Esophagus muscularis mucosa (tissue), 4 donors: ENCODE measurements around the gene RUNX3. TPM values are rescaled to one million over a fixed set of nuclear protein-coding genes. Genes with fewer than 3 reads are reported as not detected.

Source experiments
- DNase-seq: peaks from one replicate; pipeline ENCODE4 v3.0.0-alpha.2; 2017; ENCODE audit errors: extremely low spot score
- H3K27ac ChIP-seq, 4 donors: fragments of 200-600 bp; sonication (generic); replicated peaks in 1 of 4; 1 replicate in 3 of 4; 2 replicates in 1 of 4; pipeline ENCODE4 v1.5.1; 2016 to 2019; ENCODE audit warnings: mild to moderate bottlenecking in 1 of 4
- H3K27me3 ChIP-seq, 4 donors: fragments of 200-600 bp; sonication (generic); one replicate each; pipeline versions ENCODE4 v1.5.1 to v1.6.0; 2016 to 2019
- H3K36me3 ChIP-seq, 4 donors: fragments of 200-600 bp; sonication (generic); one replicate each; pipeline ENCODE4 v1.5.1; 2016 to 2019
- H3K4me1 ChIP-seq, 4 donors: fragments of 200-600 bp; sonication (generic); one replicate each; pipeline ENCODE4 v1.5.1; 2016 to 2019
- H3K4me3 ChIP-seq, 4 donors: fragments of 200-600 bp; sonication (generic); 1 replicate in 2 of 4; 2 replicates in 2 of 4; pipeline ENCODE4 v1.5.1; 2016 to 2019; ENCODE audit warnings: mild to moderate bottlenecking in 4 of 4, moderate library complexity in 1 of 4
- H3K9me3 ChIP-seq, 4 donors: fragments of 200-600 bp; sonication (generic); 1 replicate in 3 of 4; 2 replicates in 1 of 4; pipeline ENCODE4 v1.5.1; 2016 to 2019
- EP300 ChIP-seq: sonication (generic); formaldehyde crosslinking; IDR thresholded peaks from one replicate; pipeline ENCODE4 v1.6.1; 2017; ENCODE audit warnings: antibody characterized with exemption
- POLR2A ChIP-seq: fragments of 450-650 bp; IDR thresholded peaks from one replicate; pipeline ENCODE4 v1.6.1; 2017; ENCODE audit warnings: antibody characterized with exemption, moderate library complexity, mild to moderate bottlenecking, low read depth
- POLR2AphosphoS5 ChIP-seq, 2 donors: sonication (generic); formaldehyde crosslinking; IDR thresholded peaks; one replicate each; pipeline ENCODE4 v1.6.1; 2017; ENCODE audit warnings: antibody characterized with exemption in 2 of 2
- WGBS: methylation state at CpG from one replicate; pipeline ENCODE4 v1.1.5; 2018; 5-methylcytosine and 5-hydroxymethylcytosine counted together
- intact Hi-C: fragments of 100-400 bp; cut with DNase I; formaldehyde crosslinking; loops from one replicate; pipeline ENCODE4 v1.15.1; 2023
- total RNA-seq, 4 donors: library from RNA; depleted of rRNA; stranded (reverse); fragments of >200 nt; gene quantifications; one replicate each; pipeline versions ENCODE4 v1.1.0 to v1.2.1, GENCODE V29; 2016
- TF ChIP-seq, protein P1 (sequence below), 3 experiments: fragments of 200-600 bp in 2 of 3; fragments of 450-650 bp in 1 of 3; sonication (generic) in 2 of 3; IDR thresholded peaks; one replicate each; pipeline ENCODE4 v1.5.1; 2017 to 2019; ENCODE audit warnings: antibody characterized with exemption in 3 of 3, mild to moderate bottlenecking in 2 of 3, moderate library complexity in 1 of 3

The RUNX3 gene
- total RNA-seq, 4 donors from 2014 or later: 0.91 to 4.4 (median 2.3) TPM

DNA sequence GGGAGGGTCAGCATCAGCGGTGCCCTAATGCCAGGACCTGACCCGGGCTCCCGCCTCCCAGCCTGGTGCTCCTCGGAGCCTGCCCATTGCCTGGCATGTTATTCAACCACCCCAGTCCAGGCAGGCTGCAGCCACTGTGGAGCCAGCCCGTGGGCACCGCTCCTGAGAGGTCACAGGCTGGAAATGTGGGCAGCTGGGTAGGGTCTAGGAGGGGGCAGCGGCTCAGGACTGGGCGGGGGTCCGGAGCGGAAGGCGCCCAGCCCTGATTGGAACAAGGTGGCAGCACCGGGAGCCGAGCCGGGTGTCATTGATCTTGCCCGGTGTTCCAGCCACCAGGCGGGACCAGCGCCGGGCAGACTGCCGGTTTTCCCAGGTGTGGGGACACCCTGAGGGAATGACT is 12.7 kb upstream of the RUNX3 start:
- no peaks in the 10 kb centered on the region for H3K36me3 ChIP-seq
- intact Hi-C loops: no loop called here
- no peak for TF ChIP-seq POLR2AphosphoS5 (IDR thresholded peaks at IDR 0.05)
- no peak for TF ChIP-seq EP300
- no peak for TF ChIP-seq POLR2A
- TF ChIP-seq, protein P1, sequence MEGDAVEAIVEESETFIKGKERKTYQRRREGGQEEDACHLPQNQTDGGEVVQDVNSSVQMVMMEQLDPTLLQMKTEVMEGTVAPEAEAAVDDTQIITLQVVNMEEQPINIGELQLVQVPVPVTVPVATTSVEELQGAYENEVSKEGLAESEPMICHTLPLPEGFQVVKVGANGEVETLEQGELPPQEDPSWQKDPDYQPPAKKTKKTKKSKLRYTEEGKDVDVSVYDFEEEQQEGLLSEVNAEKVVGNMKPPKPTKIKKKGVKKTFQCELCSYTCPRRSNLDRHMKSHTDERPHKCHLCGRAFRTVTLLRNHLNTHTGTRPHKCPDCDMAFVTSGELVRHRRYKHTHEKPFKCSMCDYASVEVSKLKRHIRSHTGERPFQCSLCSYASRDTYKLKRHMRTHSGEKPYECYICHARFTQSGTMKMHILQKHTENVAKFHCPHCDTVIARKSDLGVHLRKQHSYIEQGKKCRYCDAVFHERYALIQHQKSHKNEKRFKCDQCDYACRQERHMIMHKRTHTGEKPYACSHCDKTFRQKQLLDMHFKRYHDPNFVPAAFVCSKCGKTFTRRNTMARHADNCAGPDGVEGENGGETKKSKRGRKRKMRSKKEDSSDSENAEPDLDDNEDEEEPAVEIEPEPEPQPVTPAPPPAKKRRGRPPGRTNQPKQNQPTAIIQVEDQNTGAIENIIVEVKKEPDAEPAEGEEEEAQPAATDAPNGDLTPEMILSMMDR (IDR thresholded peaks at IDR 0.05): no peak
- H3K27ac ChIP-seq: no peak overlapping the region
- 89% methylated on average over 7 of the region's 19 CpGs for WGBS
- no peak for DNase-seq
- no peak overlapping the region for H3K4me3 ChIP-seq
- peaks cover 0 to 20% (median 0%) of the 10 kb centered on the region in 4 donors for H3K27me3 ChIP-seq
- H3K9me3 ChIP-seq: no peaks in the 10 kb centered on the region
- H3K4me1 ChIP-seq: no peaks in the 10 kb centered on the region

DNA sequence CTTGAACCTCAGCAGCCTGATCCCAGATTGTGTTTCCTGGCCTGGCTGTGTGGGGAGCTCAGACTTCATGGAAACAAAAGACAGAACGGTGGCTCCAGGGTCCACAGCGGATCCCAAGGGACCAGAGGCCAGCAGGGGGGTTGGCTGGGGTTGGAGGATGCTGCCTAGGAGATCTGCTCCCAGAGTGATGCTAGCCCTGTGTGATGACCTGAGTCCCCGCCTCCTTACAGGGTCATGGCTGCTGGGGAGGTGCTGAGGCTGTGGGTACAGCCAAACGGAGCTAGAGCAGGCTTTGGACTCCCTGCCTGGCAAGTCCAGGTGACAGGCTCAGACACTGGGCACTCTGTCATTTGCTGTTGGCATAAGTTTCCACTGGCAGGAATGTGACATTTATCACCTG is 11.5 kb upstream of the RUNX3 start:
- intact Hi-C loops: no loop called here
- WGBS: 41% methylated on average over 2 of the region's 4 CpGs
- DNase-seq: no peak
- Histone ChIP-seq H3K4me1 (no peaks in the 10 kb centered on the region), H3K36me3 (no peaks in the 10 kb centered on the region), H3K27ac (no peak overlapping the region), H3K9me3 (no peaks in the 10 kb centered on the region), H3K27me3 (peaks cover 0 to 21% (median 0%) of the 10 kb centered on the region in 4 donors), H3K4me3 (no peak overlapping the region)
- TF ChIP-seq POLR2A (no peak), POLR2AphosphoS5 (IDR thresholded peaks at IDR 0.05) (no peak), EP300 (no peak)
- TF ChIP-seq, protein P1 (IDR thresholded peaks at IDR 0.05): no peak

DNA sequence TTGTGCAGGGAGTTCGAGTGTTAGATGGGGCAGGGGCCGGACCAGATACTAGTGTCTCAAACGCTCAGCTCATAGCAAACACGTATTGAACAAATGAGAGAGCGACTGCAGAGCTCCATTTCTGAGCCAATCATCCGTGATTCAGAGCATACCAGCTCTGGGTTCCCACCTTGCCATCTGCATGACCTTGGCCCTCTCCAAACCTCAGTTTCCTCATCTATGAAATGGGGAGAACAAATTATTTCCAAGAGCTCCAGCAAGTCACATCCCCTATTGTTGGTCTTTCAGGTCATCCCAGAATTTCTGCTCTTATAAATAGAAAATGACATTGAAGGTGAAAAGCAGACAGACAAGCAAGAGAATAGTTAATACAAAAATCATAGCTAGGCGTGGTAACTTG is 10.2 kb upstream of the RUNX3 start:
- Histone ChIP-seq H3K27me3 (peaks cover 0 to 34% (median under 1%) of the 10 kb centered on the region in 4 donors), H3K4me1 (no peaks in the 10 kb centered on the region), H3K9me3 (no peaks in the 10 kb centered on the region), H3K4me3 (no peak overlapping the region), H3K27ac (no peak overlapping the region), H3K36me3 (no peaks in the 10 kb centered on the region)
- no peak for TF ChIP-seq POLR2A
- no peak for TF ChIP-seq EP300
- TF ChIP-seq, protein P1 (IDR thresholded peaks at IDR 0.05): no peak
- TF ChIP-seq POLR2AphosphoS5 (IDR thresholded peaks at IDR 0.05): no peak
- WGBS: 87% methylated on average over 7 of the region's 7 CpGs
- DNase-seq: no peak
- intact Hi-C loops: no loop called here

DNA sequence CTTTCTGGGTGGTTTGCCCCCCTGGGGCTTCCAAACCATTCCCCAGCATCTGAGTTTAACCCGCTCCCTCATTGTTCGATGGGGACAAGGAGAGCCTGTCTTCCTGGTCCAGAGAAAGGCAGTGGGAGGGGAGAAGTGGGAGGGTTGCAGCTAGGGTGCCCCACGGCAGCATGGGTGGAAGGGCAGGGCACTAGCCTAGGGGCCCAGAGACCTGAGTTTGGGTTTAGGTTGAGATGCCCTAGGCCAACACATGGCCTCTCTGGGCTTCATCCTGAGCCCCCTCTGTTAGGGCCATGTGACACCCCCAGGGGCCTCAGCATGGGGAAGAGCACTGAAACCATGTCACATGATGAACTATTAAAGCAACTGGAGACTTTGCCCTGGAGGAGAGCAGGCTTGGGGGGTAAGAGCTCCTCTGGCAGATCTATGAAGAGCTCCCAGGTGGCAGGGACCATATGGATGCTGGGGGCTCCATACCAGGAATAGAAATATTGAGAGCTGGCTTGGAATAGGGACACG is 9.7 kb upstream of the RUNX3 start:
- no peak overlapping the region for H3K4me3 ChIP-seq
- no peaks in the 10 kb centered on the region for H3K36me3 ChIP-seq
- H3K27me3 ChIP-seq: peaks cover 0 to 39% (median 3%) of the 10 kb centered on the region in 4 donors
- H3K27ac ChIP-seq: no peak overlapping the region
- no peak for DNase-seq
- no peak for TF ChIP-seq EP300
- no peak for TF ChIP-seq POLR2A
- TF ChIP-seq POLR2AphosphoS5 (IDR thresholded peaks at IDR 0.05): no peak
- TF ChIP-seq, protein P1 (IDR thresholded peaks at IDR 0.05): no peak
- H3K4me1 ChIP-seq: no peaks in the 10 kb centered on the region
- 85% methylated on average over 4 of the region's 4 CpGs for WGBS
- intact Hi-C loops: loop anchor here (10.0 kb wide), 2 partner anchors 155 to 265 kb away; no protein-coding TSS in a partner anchor
- no peaks in the 10 kb centered on the region for H3K9me3 ChIP-seq
